Psoas muscle (tissue), 8 donors: ENCODE results near the gene UBN1. TPM values are rescaled to one million over a fixed set of nuclear protein-coding genes. Genes with fewer than 3 reads are reported as not detected.
"Not testable (repeated sequence)": the region's sequence is repeated elsewhere in the genome, so short reads cannot be mapped to it uniquely, and the experiment has no call there.

ENCODE experiments used
- ATAC-seq, 4 donors: fragments of 200-7000 bp; cut with Tn5 transposase; one replicate each; pipeline ENCODE4 v1.9.1; 2020; ENCODE audit warnings: moderate library complexity in 3 of 4, mild to moderate bottlenecking in 2 of 4
- DNase-seq, 2 donors: peaks; one replicate each; pipeline ENCODE4 v3.0.0-alpha.2; 2020
- H3K27ac ChIP-seq: fragments of 200-600 bp; one replicate; pipeline ENCODE4 v1.8.0; 2022
- H3K27me3 ChIP-seq, 3 donors: fragments of 200-600 bp in 1 of 3; one replicate each; pipeline versions ENCODE4 v1.6.1 to v1.8.0; 2013 to 2022; ENCODE audit warnings: low read length in 2 of 3, mild to moderate bottlenecking in 2 of 3, moderate library complexity in 1 of 3; ENCODE audit not compliant: insufficient read depth in 3 of 3
- H3K36me3 ChIP-seq, 2 donors: fragments of 200-600 bp in 1 of 2; one replicate each; pipeline versions ENCODE4 v1.6.1 to v1.8.0; 2013 to 2022; ENCODE audit warnings: low read depth in 1 of 2, mild to moderate bottlenecking in 1 of 2, moderate library complexity in 1 of 2; ENCODE audit not compliant: insufficient read depth in 1 of 2
- H3K4me1 ChIP-seq: fragments of 200-600 bp; one replicate; pipeline ENCODE4 v1.8.0; 2022
- H3K4me3 ChIP-seq: fragments of 200-600 bp; one replicate; pipeline ENCODE4 v1.8.0; 2022; ENCODE audit warnings: mild to moderate bottlenecking
- H3K9me3 ChIP-seq: fragments of 200-600 bp; one replicate; pipeline ENCODE4 v1.8.0; 2022
- CTCF ChIP-seq: fragments of 200-600 bp; IDR thresholded peaks from one replicate; pipeline ENCODE4 v1.8.0; 2022; ENCODE audit warnings: antibody characterized with exemption
- WGBS, 3 donors: extraction: QIAGEN DNeasy Blood & Tissue Kit; methylation state at CpG; one replicate each; pipeline versions ENCODE4 v1.1.6 to v1.1.7; 2013; 5-methylcytosine and 5-hydroxymethylcytosine counted together
- intact Hi-C, 2 donors: fragments of 100-400 bp; cut with DNase I; formaldehyde crosslinking; loops; one replicate each; pipeline versions ENCODE4 v1.11.0 to v1.14.2; 2022
- polyA plus RNA-seq, 3 donors: library from polyadenylated mRNA; stranded (reverse); fragments of 200-250 nt; gene quantifications; one replicate each; pipeline ENCODE4 v1.2.3, GENCODE V29; 2013
- total RNA-seq, 4 donors: library from RNA; stranded (reverse); fragmentation: NEBNext Ultra II Directional in 2 of 4; extraction: Animal tissue kit (Norgen Biotek cat#: 25700) in 2 of 4; gene quantifications; one replicate each; pipeline versions ENCODE4 v1.2.1 to v1.2.4, GENCODE V29; 2021 to 2023
- donor health status: healthy with polysubstance abuse.
- donor health status: DM: no; HTN: no; CAD: no; lungs with moderate emphysema.
- donor health status: Bipolar disorder and iron deficiency.
- donor health status: healthy.
- donor health status: DM: yes; HTN: yes; CAD: no.
- donor health status: DM: no; HTN: no; CAD: no.
- donor health status: DM: no; HTN: no; CAD: no.
- donor health status: DM: yes; HTN: yes; CAD: no.

Gene UBN1
- total and polyA plus RNA-seq, 7 donors, result 9.1 to 33.3 (median 25.7) TPM

- H3K9me3 ChIP-seq, result peaks cover 12% of the 10 kb centered on the region
- no peaks in the 10 kb centered on the region for H3K4me1 ChIP-seq
- WGBS, 3 donors, result 70 to 74% (median 72%) methylated on average over 5 of the region's 5 CpGs
- TF ChIP-seq CTCF, result no peak
- no peak overlapping the region for H3K4me3 ChIP-seq
- intact Hi-C loops, result no loop called here
- DNase-seq (no peak), ATAC-seq (no peak)
- no peaks in the 10 kb centered on the region for H3K36me3 ChIP-seq
- peaks cover 0 to 8% (median 0%) of the 10 kb centered on the region in 3 donors for H3K27me3 ChIP-seq
- H3K27ac ChIP-seq, result no peak overlapping the region
Measured at GRCh38 chr16:4925293-4925607, 78.0 kb downstream of the UBN1 start.

GRCh38 chr16:4925791-4926190 lies 78.5 kb downstream of the UBN1 start:
- ATAC-seq (peak in 1 of 4 donors; percentile 77), DNase-seq (no peak)
- Histone ChIP-seq H3K9me3 (peaks cover 12% of the 10 kb centered on the region), H3K4me1 (no peaks in the 10 kb centered on the region), H3K27ac (no peak overlapping the region), H3K27me3 (peaks cover 0 to 8% (median 0%) of the 10 kb centered on the region in 3 donors), H3K4me3 (no peak overlapping the region), H3K36me3 (no peaks in the 10 kb centered on the region)
- WGBS, 3 donors, result 85 to 87% (median 85%) methylated on average over 5 of the region's 5 CpGs
- TF ChIP-seq CTCF, result no peak
- intact Hi-C loops, result no loop called here

DNA sequence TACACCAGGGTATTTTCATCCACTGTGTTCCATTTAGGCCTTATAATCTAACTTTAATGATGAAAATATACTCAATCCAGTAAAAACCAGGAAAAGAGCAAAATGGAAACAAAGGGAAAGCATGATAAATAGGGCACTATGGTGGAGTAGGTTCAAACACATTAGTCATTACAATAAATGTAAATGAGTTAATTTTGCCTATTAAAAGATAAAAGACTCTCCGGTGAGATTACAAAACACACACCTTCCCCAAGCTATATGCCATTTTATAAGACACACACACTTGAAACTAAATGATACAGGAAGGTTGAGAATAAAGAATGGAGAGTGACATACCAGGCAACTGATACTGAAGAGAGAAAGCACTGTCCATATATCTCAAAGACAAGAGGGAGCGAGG lies 79.6 kb downstream of the UBN1 start:
- no peak for ATAC-seq
- H3K4me1 ChIP-seq, result no peaks in the 10 kb centered on the region
- H3K27me3 ChIP-seq, result peaks cover 0 to 8% (median 0%) of the 10 kb centered on the region in 3 donors
- peaks cover 12% of the 10 kb centered on the region for H3K9me3 ChIP-seq
- intact Hi-C loops, result no loop called here
- WGBS, 3 donors, result 97 to 100% (median 97%) methylated on average over 2 of the region's 2 CpGs
- H3K4me3 ChIP-seq, result no peak overlapping the region
- no peaks in the 10 kb centered on the region for H3K36me3 ChIP-seq
- H3K27ac ChIP-seq, result no peak overlapping the region
- no peak for TF ChIP-seq CTCF
- no peak for DNase-seq

- Histone ChIP-seq H3K4me1 (no peaks in the 10 kb centered on the region), H3K36me3 (no peaks in the 10 kb centered on the region), H3K27ac (no peak overlapping the region), H3K27me3 (peaks cover 0 to 8% (median 0%) of the 10 kb centered on the region in 3 donors), H3K9me3 (peaks cover 12% of the 10 kb centered on the region), H3K4me3 (no peak overlapping the region)
- DNase-seq (no peak), ATAC-seq (no peak)
- 67 to 100% (median 71%) methylated on average over 2 of the region's 2 CpGs for WGBS, 3 donors
- TF ChIP-seq CTCF, result no peak
- intact Hi-C loops, result no loop called here
Measured at GRCh38 chr16:4927661-4928060, 80.4 kb downstream of the UBN1 start.

DNA sequence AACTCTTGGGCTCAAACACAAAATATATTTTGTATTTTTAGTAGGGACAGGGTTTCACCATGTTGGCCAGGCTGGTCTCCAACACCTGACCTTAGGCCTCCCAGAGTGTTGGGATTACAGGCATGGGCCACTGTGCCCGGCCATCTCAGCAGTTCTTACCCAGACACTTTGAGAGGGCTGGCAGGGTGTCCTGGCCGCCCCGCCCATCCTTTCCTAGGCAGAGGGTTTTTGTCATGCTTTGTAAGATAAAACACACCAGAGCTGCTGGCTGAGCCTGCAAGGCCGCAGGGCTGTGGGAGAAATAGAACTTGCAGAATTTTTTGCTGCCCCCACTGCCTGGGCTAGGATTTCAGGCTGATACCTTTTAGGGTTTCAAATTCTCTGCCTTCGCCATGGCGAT lies 80.9 kb downstream of the UBN1 start:
- Histone ChIP-seq H3K27ac (no peak overlapping the region), H3K27me3 (peaks cover 0 to 5% (median 0%) of the 10 kb centered on the region in 3 donors), H3K36me3 (no peaks in the 10 kb centered on the region), H3K4me3 (no peak overlapping the region), H3K9me3 (peaks cover 12% of the 10 kb centered on the region), H3K4me1 (no peaks in the 10 kb centered on the region)
- intact Hi-C loops, result no loop called here
- no peak for DNase-seq
- ATAC-seq, result no peak
- TF ChIP-seq CTCF, result no peak
- 79 to 88% (median 85%) methylated on average over 6 of the region's 6 CpGs for WGBS, 3 donors

- WGBS, 3 donors, result 89 to 95% (median 91%) methylated on average over 4 of the region's 4 CpGs
- peaks cover 12% of the 10 kb centered on the region for H3K9me3 ChIP-seq
- H3K27me3 ChIP-seq, intact Hi-C loops, ATAC-seq, H3K27ac ChIP-seq, H3K36me3 ChIP-seq, DNase-seq, H3K4me1 ChIP-seq, H3K4me3 ChIP-seq: not testable (repeated sequence)
Measured at GRCh38 chr16:4929619-4930018, 82.3 kb downstream of the UBN1 start.
